ENCODE measurements around the gene PSKH1. TPM values are rescaled to one million over a fixed set of nuclear protein-coding genes. Genes with fewer than 3 reads are reported as not detected.

The PSKH1 gene
- total and polyA plus RNA-seq, 2 experiments from 2014 or later, result 11.5 to 23.6 TPM

GRCh38 chr16:67950335-67950843 lies 57.3 kb downstream of the PSKH1 start:
- Histone ChIP-seq H3K9me3 (ENCODE audit: low read depth) (no peaks in the 10 kb centered on the region), H3K4me1 (ENCODE audit: insufficient read depth) (no peaks in the 10 kb centered on the region), H3K36me3 (ENCODE audit: low read depth) (peaks cover 25% of the 10 kb centered on the region; the same call in 1 of the 2 replicates), H4K20me1 (ENCODE audit: insufficient read depth) (no peaks in the 10 kb centered on the region), H3K27me3 (replicated peaks; ENCODE audit: insufficient read depth) (no peaks in the 10 kb centered on the region), H3K27ac (no peak overlapping the region), H3K9me2 (ENCODE audit: insufficient read depth) (no peaks in the 10 kb centered on the region), H3K4me3 (no peak overlapping the region), H3F3A (ENCODE audit: insufficient read depth) (peaks cover 3% of the 10 kb centered on the region; the same call in 1 of the 2 replicates), H2AFZ (no peak overlapping the region), H3K4me2 (ENCODE audit: unreplicated experiment) (no peak overlapping the region), H3K79me2 (ENCODE audit: insufficient read depth) (no peaks in the 10 kb centered on the region), H3K9ac (no peak overlapping the region)
- in situ Hi-C loops (cut with MboI), result no loop called here
- DNase-seq, result no peak
- TF ChIP-seq EZH2 (IDR thresholded peaks at IDR 0.05; ENCODE audit: insufficient read depth, poor library complexity, severe bottlenecking), result no peak
- no peak for TF ChIP-seq EZH2phosphoT487 (IDR thresholded peaks at IDR 0.05; ENCODE audit: insufficient read depth, low read depth)
- 82 to 93% methylated on average over 10 to 15 of the region's 16 CpGs for WGBS, 2 experiments (ENCODE audit: low coverage in 1 of 2, low lambda C conversion rate in 2 of 2, missing lambda C conversion rate in 2 of 2)

GRCh38 chr16:67951485-67951884 lies 58.4 kb downstream of the PSKH1 start:
- Histone ChIP-seq H3K4me2 (ENCODE audit: unreplicated experiment) (no peak overlapping the region), H3K9ac (no peak overlapping the region)
- WGBS, 2 experiments (ENCODE audit: low coverage in 1 of 2, low lambda C conversion rate in 2 of 2, missing lambda C conversion rate in 2 of 2), result 67 to 78% methylated on average over 12 of the region's 12 CpGs

GRCh38 chr16:67953641-67954375 lies 60.8 kb downstream of the PSKH1 start:
- Histone ChIP-seq H3K79me2 (ENCODE audit: insufficient read depth) (peaks cover 32% of the 10 kb centered on the region), H2AFZ (no peak overlapping the region), H3K36me3 (ENCODE audit: low read depth) (peaks cover 37% of the 10 kb centered on the region; the same call in 1 of the 2 replicates), H3K4me3 (no peak overlapping the region), H3K9ac (no peak overlapping the region), H3K27me3 (replicated peaks; ENCODE audit: insufficient read depth) (no peaks in the 10 kb centered on the region), H3K4me2 (ENCODE audit: unreplicated experiment) (no peak overlapping the region), H3K27ac (no peak overlapping the region), H3K4me1 (ENCODE audit: insufficient read depth) (peaks cover 2% of the 10 kb centered on the region), H4K20me1 (ENCODE audit: insufficient read depth) (no peaks in the 10 kb centered on the region), H3F3A (ENCODE audit: insufficient read depth) (peaks cover 3% of the 10 kb centered on the region; the same call in 1 of the 2 replicates), H3K9me3 (ENCODE audit: low read depth) (no peaks in the 10 kb centered on the region), H3K9me2 (ENCODE audit: insufficient read depth) (no peaks in the 10 kb centered on the region)
- in situ Hi-C loops (cut with MboI), result no loop called here
- 84% methylated on average over 8 of the region's 8 CpGs for WGBS, 2 experiments (ENCODE audit: low coverage in 1 of 2, low lambda C conversion rate in 2 of 2, missing lambda C conversion rate in 2 of 2)
- DNase-seq, result no peak
- TF ChIP-seq EZH2phosphoT487 (IDR thresholded peaks at IDR 0.05; ENCODE audit: insufficient read depth, low read depth) (no peak), EZH2 (IDR thresholded peaks at IDR 0.05; ENCODE audit: insufficient read depth, poor library complexity, severe bottlenecking) (no peak)

More at GRCh38 chr16:67951485-67951884, 58.4 kb downstream of the PSKH1 start:
- no peaks in the 10 kb centered on the region for H3K27me3 ChIP-seq (replicated peaks; ENCODE audit: insufficient read depth)
- TF ChIP-seq EZH2 (IDR thresholded peaks at IDR 0.05; ENCODE audit: insufficient read depth, poor library complexity, severe bottlenecking) (no peak), EZH2phosphoT487 (IDR thresholded peaks at IDR 0.05; ENCODE audit: insufficient read depth, low read depth) (no peak)
- H4K20me1 ChIP-seq (ENCODE audit: insufficient read depth), result no peaks in the 10 kb centered on the region
- no peak overlapping the region for H3K4me3 ChIP-seq
- no peak for DNase-seq
- no peak overlapping the region for H2AFZ ChIP-seq
- H3F3A ChIP-seq (ENCODE audit: insufficient read depth), result peaks cover 3% of the 10 kb centered on the region; the same call in 1 of the 2 replicates
- no peak overlapping the region for H3K27ac ChIP-seq
- peaks cover 9% of the 10 kb centered on the region; the same call in 1 of the 2 replicates for H3K79me2 ChIP-seq (ENCODE audit: insufficient read depth)
- no peaks in the 10 kb centered on the region for H3K9me2 ChIP-seq (ENCODE audit: insufficient read depth)
- H3K36me3 ChIP-seq (ENCODE audit: low read depth), result peaks cover 31% of the 10 kb centered on the region; the same call in 1 of the 2 replicates
- in situ Hi-C loops (cut with MboI), result no loop called here
- no peaks in the 10 kb centered on the region for H3K9me3 ChIP-seq (ENCODE audit: low read depth)
- H3K4me1 ChIP-seq (ENCODE audit: insufficient read depth), result no peaks in the 10 kb centered on the region

- DNase-seq, result no peak
- Histone ChIP-seq H3K27me3 (replicated peaks; ENCODE audit: insufficient read depth) (no peaks in the 10 kb centered on the region), H3F3A (ENCODE audit: insufficient read depth) (peaks cover 3% of the 10 kb centered on the region; the same call in 1 of the 2 replicates), H3K4me1 (ENCODE audit: insufficient read depth) (peaks cover 10% of the 10 kb centered on the region), H3K4me2 (ENCODE audit: unreplicated experiment) (no peak overlapping the region), H4K20me1 (ENCODE audit: insufficient read depth) (no peaks in the 10 kb centered on the region), H3K9me3 (ENCODE audit: low read depth) (no peaks in the 10 kb centered on the region), H3K9me2 (ENCODE audit: insufficient read depth) (no peaks in the 10 kb centered on the region), H3K36me3 (ENCODE audit: low read depth) (peaks cover 38% of the 10 kb centered on the region; the same call in 1 of the 2 replicates), H3K27ac (no peak overlapping the region), H2AFZ (no peak overlapping the region), H3K79me2 (ENCODE audit: insufficient read depth) (peaks cover 40% of the 10 kb centered on the region), H3K4me3 (no peak overlapping the region), H3K9ac (no peak overlapping the region)
- in situ Hi-C loops (cut with MboI), result no loop called here
- TF ChIP-seq EZH2phosphoT487 (IDR thresholded peaks at IDR 0.05; ENCODE audit: insufficient read depth, low read depth), result no peak
- WGBS, 2 experiments (ENCODE audit: low coverage in 1 of 2, low lambda C conversion rate in 2 of 2, missing lambda C conversion rate in 2 of 2), result 86 to 88% methylated on average over 10 of the region's 10 CpGs
Measured at GRCh38 chr16:67954421-67955196, 61.6 kb downstream of the PSKH1 start.
